GM18868 (cell line): ENCODE data around the gene TTC34.
"Not testable (repeated sequence)": the region's sequence is repeated elsewhere in the genome, so short reads cannot be mapped to it uniquely, and the experiment has no call there.

Source experiments
- ATAC-seq: cut with Tn5 transposase; IDR thresholded peaks from one replicate; pipeline ENCODE4 v1.9.1; 2021; ENCODE audit warnings: mild to moderate bottlenecking, moderate library complexity; ENCODE audit not compliant: unreplicated experiment

Gene TTC34

DNA sequence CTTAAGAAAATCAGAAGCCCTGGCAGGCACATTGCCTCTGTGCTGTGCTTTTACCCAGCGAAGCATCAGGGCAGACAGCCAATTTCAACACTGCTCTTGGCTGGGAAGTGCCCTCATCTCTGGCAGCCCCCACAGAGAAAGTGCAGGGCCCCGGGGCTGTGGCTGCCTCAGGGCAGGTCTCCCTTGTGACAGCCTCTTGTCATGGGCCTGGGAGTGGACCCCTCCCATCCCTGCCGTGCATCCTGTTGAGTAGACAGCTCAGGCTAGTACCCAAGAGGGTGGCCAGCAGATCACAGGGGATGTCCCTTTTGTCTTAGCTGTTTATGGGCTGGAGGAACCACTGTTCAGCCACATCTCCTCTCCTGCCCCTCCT, 23.3 kb downstream of the TTC34 start:
- no peak for ATAC-seq

DNA sequence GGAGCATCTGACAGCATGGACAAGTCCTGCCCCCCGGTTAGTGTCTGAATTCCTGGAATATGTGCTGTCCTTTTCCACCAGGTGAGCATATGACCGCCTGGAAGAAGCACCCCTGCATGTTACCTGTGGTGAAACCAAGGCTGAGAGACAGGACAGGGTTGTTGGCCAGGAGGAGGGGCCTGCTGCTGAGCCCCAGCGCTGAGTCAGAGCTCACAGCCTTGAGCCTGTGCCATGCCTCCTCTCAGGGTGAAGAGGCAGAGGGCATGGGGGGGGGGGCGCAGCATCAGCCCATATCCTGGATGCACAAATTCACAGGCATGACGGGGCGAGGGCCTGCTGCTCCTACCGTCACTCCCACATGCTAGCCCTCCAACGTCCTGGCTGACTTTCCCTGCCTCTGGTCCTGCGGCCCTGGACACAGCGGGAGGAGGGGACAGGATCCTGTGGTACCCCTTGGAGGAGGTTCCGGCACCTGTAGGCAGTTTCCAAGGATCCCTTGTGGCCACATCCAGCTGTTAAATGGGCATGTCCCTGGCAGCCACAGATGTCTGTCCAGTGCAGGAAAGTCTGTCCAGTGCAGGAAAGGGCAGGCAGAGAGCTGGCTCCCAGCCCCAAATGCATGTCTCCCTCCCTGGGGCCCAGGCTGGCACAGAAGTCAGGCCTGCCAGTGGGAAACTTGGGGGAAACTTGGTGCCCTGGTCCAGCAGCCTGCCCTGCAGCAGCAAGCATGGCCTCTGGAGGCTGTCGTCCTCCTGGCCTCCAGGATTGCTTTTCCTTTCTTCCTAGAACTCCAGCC, 23.9 kb downstream of the TTC34 start:
- ATAC-seq: no peak

DNA sequence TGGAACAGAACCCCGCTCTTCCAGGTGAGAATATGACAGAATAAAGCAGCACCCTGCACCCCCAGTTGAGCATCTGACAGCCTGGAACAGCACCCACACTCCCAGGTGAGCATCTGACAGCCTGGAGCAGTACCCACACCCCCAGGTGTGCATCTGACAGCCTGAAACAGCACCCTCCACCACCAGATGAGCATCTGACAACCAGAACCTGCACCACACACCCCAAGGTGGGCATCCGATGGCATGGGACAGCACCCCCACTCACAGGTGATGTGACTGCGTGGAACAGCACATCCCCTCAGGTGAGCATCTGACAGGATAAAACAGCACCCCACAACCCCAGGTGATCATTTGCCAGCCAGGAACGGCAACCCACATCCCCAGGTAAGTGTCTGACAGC, 26.2 kb downstream of the TTC34 start:
- ATAC-seq: not testable (repeated sequence)

DNA sequence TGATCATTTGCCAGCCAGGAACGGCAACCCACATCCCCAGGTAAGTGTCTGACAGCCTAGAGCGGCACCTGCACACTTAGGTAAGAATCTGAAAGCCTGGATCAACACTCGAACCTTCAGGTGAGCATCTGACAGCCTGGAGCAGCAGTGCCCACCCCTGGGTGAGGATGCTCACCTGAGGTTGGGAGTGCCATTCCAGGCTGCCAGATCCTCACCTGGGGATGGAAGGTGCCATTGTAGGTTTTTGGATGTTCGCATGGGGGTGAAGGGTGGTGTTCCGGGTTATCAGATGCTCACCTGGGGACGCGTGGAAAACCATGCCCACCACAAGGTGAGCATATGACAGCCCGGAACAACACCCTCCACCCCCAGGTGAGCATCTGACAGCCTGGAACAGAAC, 33.4 kb downstream of the TTC34 start:
- not testable (repeated sequence) for ATAC-seq

DNA sequence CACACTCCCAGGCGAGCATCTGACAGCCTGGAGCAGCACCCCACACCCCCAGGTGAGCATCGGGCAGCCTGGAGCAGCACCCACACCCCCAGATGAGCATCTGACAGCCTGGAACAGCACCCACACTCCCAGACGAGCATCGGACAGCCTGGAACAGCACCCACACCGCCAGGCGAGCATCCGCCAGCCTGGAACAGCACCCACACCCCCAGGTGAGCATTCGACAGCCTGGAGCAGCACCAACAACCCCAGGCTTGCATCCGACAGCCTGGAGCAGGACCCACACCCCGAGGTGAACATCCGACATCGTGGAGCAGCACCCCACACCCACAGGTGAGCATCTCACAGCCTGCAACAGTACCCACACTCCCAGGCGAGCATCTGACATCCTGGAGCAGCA, 42.1 kb downstream of the TTC34 start:
- not testable (repeated sequence) for ATAC-seq

DNA sequence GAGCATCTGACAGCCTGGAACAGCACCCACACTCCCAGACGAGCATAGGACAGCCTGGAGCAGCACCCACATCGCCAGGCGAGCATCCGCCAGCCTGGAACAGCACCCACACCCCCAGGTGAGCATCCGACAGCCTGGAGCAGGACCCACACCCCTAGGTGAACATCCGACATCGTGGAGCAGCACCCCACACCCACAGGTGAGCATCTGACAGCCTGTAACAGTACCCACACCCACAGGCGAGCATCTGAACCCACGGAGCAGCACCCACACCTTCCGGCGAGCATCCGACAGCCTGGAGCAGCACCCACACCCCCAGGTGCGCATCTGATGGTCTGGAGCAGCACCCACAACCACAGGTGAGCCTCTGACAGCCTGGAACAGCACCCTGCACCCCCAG, 44.0 kb downstream of the TTC34 start:
- not testable (repeated sequence) for ATAC-seq

DNA sequence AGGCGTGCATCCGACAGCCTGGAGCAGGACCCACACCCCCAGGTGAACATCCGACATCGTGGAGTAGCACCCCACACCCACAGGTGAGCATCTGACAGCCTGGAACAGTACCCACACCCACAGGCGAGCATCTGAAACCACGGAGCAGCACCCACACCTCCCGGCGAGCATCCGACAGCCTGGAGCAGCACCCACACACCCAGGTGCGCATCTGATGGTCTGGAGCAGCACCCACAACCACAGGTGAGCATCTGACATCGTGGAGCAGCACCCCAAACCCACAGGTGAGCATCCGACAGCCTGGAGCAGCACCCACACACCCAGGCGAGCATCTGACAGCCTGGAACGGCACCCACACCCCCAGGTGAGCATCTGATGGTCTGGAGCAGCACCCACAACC, 46.1 kb downstream of the TTC34 start:
- ATAC-seq: not testable (repeated sequence)

DNA sequence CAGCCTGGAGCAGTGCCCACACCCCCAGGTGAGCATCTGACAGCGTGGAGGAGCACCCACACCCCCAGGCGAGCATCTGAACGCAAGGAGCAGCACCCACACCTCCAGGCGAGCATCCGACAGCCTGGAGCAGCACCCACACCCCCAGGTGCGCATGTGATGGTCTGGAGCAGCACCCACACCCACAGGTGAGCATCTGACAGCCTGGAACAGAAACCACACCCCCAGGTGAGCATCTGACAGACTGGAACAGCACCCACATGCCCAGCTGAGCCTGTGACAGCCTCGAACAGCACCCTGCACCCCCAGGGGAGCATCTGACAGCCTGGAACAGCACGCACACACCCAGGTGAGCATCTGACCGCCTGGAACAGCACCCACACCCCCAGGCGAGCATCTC, 46.9 kb downstream of the TTC34 start:
- not testable (repeated sequence) for ATAC-seq

DNA sequence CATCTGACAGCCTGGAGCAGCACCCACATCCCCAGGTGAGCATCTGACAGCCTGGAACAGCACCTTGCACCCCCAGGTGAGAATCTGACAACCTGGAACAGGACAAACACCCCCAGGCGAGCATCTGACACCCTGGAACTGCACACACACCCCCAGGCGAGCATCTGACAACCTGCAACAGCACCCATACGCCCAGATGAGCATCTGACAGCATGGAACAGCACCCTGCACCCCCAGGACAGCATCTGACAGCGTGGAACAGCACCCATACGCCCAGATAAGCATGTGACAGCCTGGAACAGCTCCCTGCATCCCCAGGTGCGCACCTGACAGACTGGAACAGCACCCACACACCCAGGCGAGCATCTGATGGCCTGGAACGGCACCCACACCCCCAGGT, 49.0 kb downstream of the TTC34 start:
- not testable (repeated sequence) for ATAC-seq

DNA sequence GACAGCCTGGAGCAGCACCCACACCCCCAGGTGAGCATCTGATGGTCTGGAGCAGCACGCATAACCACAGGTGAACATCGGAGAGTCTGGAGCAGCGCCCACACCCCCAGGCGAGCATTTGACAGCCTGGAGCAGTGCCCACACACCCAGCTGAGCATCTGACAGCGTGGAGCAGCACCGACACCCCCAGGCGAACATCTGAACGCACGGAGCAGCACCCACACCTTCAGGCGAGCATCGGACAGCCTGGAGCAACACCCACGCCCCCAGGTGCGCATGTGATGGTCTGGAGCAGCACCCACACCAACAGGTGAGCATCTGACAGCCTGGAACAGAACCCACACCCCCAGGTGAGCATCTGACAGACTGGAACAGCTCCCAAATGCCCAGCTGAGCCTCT, 49.6 kb downstream of the TTC34 start:
- not testable (repeated sequence) for ATAC-seq

DNA sequence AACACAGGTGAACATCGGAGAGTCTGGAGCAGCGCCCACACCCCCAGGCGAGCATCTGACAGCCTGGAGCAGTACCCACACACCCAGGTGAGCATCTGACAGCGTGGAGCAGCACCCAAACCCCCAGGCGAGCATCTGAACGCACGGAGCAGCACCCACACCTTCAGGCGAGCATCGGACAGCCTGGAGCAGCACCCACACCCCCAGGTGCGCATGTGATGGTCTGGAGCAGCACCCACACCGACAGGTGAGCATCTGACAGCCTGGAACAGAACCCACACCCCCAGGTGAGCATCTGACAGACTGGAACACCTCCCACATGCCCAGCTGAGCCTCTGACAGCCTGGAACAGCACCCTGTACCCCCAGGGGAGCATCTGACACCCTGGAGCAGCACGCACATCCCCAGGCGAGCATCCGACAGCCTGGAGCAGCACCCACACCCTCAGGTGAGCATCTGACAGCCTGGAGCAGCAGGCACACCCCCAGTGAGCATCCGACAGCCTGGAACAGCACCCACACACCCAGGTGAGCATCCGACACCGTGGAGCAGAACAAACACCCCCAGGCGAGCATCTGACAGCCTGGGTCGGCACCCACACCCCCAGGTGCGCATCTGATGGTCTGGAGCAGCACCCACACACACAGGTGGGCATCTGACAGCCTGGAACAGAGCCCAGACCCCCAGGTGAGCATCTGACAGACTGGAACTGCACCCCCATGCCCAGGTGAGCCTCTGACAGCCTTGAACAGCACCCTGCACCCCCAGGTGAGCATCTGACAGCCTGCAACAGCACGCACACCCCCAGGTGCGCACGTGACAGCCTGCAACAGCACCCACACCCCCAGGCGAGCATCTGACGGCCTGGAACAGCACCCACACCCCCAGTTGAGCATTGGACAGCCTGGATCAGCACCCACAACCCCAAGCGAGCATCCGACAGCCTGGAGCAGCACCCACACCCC, 50.4 kb downstream of the TTC34 start:
- ATAC-seq: not testable (repeated sequence)

DNA sequence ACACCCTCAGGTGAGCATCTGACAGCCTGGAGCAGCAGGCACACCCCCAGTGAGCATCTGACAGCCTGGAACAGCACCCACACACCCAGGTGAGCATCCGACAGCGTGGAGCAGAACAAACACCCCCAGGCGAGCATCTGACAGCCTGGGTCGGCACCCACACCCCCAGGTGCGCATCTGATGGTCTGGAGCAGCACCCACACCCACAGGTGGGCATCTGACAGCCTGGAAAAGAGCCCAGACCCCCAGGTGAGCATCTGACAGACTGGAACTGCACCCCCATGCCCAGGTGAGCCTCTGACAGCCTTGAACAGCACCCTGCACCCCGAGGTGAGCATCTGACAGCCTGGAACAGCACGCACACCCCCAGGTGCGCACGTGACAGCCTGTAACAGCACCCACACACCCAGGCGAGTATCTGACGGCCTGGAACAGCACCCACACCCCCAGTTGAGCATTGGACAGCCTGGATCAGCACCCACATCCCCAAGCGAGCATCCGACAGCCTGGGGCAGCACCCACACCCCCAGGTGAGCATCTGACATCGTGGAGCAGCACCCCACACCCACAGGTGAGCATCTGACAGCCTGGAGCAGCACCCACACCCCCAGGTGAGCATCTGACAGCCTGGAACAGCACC, 51.3 kb downstream of the TTC34 start:
- not testable (repeated sequence) for ATAC-seq

DNA sequence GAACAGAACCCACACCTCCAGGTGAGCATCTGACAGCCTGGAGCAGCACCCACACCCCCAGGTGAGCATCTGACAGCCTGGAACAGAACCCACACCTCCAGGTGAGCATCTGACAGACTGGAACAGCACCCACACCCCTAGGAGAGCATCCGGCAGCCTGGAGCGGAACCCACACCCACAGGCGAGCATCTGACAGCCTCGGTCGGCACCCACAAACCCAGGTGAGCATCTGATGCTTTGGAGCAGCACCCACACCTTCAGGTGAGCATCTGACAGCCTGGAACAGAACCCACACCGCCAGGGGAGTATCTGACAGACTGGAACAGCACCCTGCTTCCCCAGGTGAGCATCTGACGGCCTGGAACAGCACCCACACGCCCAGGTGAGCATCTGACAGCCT, 52.9 kb downstream of the TTC34 start:
- ATAC-seq: not testable (repeated sequence)

DNA sequence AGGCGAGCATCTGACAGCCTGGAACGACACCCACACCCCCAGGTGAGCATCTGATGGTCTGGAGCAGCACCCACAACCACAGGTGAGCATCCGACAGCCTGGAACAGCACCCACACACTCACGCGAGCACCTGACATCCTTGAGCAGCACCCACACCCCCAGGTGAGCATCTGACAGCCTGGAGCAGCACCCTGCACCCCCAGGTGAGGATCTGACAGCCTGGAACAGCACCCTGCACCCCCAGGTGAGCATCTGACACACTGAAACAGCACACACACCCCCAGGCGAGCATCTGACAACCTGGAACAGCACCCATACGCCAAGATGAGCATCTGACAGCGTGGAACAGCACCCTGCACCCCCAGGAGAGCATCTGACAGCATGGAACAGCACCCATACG, 106.7 kb downstream of the TTC34 start:
- ATAC-seq: not testable (repeated sequence)

DNA sequence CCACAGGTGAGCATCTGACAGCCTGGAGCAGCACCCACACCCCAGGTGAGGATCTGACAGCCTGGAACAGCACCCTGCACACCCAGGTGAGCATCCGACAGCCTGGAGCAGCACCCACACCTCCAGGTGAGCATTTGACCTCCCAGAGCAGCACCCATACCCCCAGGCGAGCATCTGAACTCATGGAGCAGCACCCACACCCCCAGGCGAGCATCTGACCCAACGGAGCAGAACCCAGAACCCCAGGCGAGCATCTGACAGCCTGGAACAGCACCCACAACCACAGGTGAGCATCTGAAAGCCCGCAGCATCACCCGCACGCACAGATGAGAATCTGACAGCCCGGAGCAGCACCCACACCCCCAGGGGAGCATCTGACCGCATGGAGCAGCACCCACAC, 111.3 kb downstream of the TTC34 start:
- ATAC-seq: not testable (repeated sequence)

DNA sequence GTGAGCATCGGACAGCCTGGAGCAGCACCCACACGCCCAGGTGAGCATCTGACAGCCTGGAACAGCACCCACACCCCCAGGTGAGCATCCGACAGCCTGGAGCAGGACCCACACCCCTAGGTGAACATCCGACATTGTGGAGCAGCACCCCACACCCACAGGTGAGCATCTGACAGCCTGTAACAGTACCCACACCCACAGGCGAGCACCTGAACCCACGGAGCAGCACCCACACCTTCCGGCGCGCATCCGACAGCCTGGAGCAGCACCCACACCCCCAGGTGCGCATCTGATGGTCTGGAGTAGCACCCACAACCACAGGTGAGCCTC, 113.2 kb downstream of the TTC34 start:
- not testable (repeated sequence) for ATAC-seq

DNA sequence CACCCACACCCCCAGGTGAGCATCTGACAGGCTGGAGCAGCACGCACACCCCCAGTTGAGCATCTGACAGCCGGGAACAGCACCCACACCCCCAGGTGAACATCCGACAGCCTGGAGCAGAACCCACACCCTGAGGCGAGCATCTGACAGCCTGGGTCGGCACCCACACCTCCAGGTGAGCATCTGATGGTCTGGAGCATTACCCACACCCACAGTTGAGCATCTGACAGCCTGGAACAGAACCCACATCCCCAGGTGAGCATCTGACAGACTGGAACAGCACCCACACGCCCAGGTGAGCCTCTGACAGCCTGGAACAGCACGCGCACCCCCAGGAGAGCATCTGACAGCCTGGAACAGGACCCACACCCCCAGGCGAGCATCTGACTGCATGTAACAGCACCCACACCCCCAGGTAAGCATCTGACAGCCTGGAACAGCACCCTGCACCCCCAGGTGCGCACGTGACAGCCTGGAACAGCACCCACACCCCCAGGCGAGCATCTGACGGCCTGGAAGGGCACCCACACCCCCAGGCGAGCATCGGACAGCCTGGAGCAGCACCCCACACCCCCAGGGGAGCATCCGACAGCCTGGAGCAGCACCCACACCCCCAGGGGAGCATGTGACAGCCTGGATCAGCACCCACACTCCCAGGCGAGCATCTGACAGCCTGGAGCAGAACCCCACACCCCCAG, 113.7 kb downstream of the TTC34 start:
- not testable (repeated sequence) for ATAC-seq

DNA sequence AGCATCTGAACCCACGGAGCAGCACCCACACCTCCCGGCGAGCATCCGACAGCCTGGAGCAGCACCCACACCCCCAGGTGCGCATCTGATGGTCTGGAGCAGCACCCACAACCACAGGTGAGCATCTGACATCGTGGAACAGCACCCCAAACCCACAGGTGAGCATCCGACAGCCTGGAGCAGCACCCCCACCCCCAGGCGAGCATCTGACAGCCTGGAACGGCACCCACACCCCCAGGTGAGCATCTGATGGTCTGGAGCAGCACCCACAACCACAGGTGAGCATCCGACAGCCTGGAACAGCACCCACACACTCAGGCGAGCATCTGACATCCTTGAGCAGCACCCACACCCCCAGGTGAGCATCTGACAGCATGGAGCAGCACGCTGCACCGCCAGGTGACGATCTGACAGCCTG, 114.3 kb downstream of the TTC34 start:
- ATAC-seq: not testable (repeated sequence)

DNA sequence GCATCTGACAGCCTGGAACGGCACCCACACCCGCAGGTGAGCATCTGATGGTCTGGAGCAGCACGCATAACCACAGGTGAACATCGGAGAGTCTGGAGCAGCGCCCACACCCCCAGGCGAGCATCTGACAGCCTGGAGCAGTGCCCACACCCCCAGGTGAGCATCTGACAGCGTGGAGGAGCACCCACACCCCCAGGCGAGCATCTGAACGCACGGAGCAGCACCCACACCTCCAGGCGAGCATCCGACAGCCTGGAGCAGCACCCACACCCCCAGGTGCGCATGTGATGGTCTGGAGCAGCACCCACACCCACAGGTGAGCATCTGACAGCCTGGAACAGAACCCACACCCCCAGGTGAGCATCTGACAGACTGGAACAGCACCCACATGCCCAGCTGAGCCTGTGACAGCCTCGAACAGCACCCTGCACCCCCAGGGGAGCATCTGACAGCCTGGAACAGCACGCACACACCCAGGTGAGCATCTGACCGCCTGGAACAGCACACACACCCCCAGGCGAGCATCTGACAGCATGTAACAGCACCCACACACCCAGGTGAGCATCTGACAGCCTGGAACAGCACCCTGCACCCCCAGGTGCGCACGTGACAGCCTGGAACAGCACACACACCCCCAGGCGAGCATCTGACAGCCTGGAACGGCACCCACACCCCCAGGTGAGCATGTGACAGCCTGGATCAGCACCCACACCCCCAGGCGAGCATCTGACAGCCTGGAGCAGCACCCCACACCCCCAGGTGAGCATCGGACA, 115.2 kb downstream of the TTC34 start:
- not testable (repeated sequence) for ATAC-seq

DNA sequence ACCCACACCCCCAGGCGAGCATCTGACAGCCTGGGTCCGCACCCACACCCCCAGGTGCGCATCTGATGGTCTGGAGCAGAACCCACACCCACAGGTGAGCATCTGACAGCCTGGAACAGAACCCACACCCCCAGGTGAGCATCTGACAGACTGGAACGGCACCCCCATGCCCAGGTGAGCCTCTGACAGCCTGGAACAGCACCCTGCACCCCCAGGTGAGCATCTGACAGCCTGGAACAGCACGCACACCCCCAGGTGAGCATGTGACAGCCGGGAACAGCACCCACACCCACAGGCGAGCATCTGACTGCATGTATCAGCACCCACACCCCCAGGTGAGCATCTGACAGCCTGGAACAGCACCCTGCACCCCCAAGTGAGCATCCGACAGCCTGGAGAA, 115.8 kb downstream of the TTC34 start:
- ATAC-seq: not testable (repeated sequence)
